HEK293 (cell line): ENCODE results near the gene MRGPRX2.

Experiments used
- CTCF ChIA-PET: fragments of 350-600 bp; formaldehyde crosslinking; extraction: SDS; loops from one replicate; lab custom pipeline; 2021; ENCODE audit warnings: antibody characterized with exemption; lab: Yijun Ruan, JAX
- POLR2A ChIA-PET: fragments of 300-600 bp; formaldehyde crosslinking; extraction: SDS; loops from one replicate; lab custom pipeline; 2020; ENCODE audit warnings: antibody characterized with exemption, inconsistent platforms; lab: Yijun Ruan, JAX
- H3K27ac ChIP-seq: fragments of 200-500 bp; sonication (Bioruptor generic); 2 replicates; pipeline ENCODE4 v1.5.1; 2014; ENCODE audit warnings: low read depth, low read length, control low read depth, inconsistent platforms; ENCODE audit errors: extremely low read depth
- H3K36me3 ChIP-seq, 2 experiments: fragments of 200-500 bp in 1 of 2; sonication (Bioruptor generic) in 1 of 2; 1 replicate in 1 of 2; 2 replicates in 1 of 2; pipeline ENCODE4 v1.5.1; 2014 to 2017; ENCODE audit warnings: inconsistent platforms in 2 of 2, low read length in 2 of 2; ENCODE audit not compliant: control insufficient read depth in 2 of 2, insufficient read depth in 1 of 2
- H3K4me1 ChIP-seq: fragments of 200-500 bp; sonication (Bioruptor generic); 2 replicates; pipeline ENCODE4 v1.5.1; 2014; ENCODE audit warnings: mild to moderate bottlenecking, low read length, inconsistent platforms; ENCODE audit not compliant: control insufficient read depth, insufficient read depth
- H3K4me3 ChIP-seq: 2 replicates; pipeline ENCODE4 v1.5.1; 2011; ENCODE audit warnings: low read depth, mild to moderate bottlenecking, control low read depth, low read length, moderate library complexity
- H3K9me3 ChIP-seq: fragments of 200-500 bp; sonication (Bioruptor generic); 2 replicates; pipeline ENCODE4 v1.5.1; 2014; ENCODE audit warnings: low read depth, low read length, inconsistent platforms; ENCODE audit not compliant: control insufficient read depth, insufficient read depth
- GFI1B ChIP-seq: fragments of 450-650 bp; formaldehyde crosslinking; IDR thresholded peaks from 2 replicates; pipeline ENCODE4 v1.5.1; 2016; ENCODE audit warnings: missing biosample characterization, missing genetic modification characterization
- GLIS1 ChIP-seq: fragments of 450-650 bp; formaldehyde crosslinking; IDR thresholded peaks from 2 replicates; pipeline ENCODE4 v1.5.1; 2016; ENCODE audit warnings: missing biosample characterization, missing genetic modification characterization
- HOXA7 ChIP-seq: sonication (generic); formaldehyde crosslinking; IDR thresholded peaks from 2 replicates; pipeline ENCODE4 v1.8.1; 2022; ENCODE audit warnings: missing genetic modification reagents, borderline replicate concordance
- MEIS1 ChIP-seq: sonication (generic); formaldehyde crosslinking; IDR thresholded peaks from 2 replicates; pipeline ENCODE4 v1.8.1; 2022; ENCODE audit warnings: missing genetic modification reagents, mild to moderate bottlenecking, borderline replicate concordance
- SP3 ChIP-seq: fragments of 450-650 bp; formaldehyde crosslinking; IDR thresholded peaks from 2 replicates; pipeline ENCODE4 v1.5.1; 2016; ENCODE audit warnings: missing biosample characterization, missing genetic modification characterization
- ZNF121 ChIP-seq: fragments of 450-650 bp; formaldehyde crosslinking; IDR thresholded peaks from 2 replicates; pipeline ENCODE4 v1.5.1; 2016; ENCODE audit warnings: missing biosample characterization, missing genetic modification characterization
- ZNF138 ChIP-seq: fragments of 450-650 bp; formaldehyde crosslinking; IDR thresholded peaks from 2 replicates; pipeline ENCODE4 v1.5.1; 2016; ENCODE audit warnings: missing biosample characterization, missing genetic modification characterization, borderline replicate concordance
- ZNF146 ChIP-seq: fragments of 450-650 bp; formaldehyde crosslinking; IDR thresholded peaks from 2 replicates; pipeline ENCODE4 v1.5.1; 2016; ENCODE audit warnings: missing biosample characterization, missing genetic modification characterization
- ZNF16 ChIP-seq: fragments of 450-650 bp; formaldehyde crosslinking; IDR thresholded peaks from 2 replicates; pipeline ENCODE4 v1.5.1; 2016; ENCODE audit warnings: low read depth, missing biosample characterization, missing genetic modification characterization
- ZNF211 ChIP-seq: fragments of 450-650 bp; formaldehyde crosslinking; IDR thresholded peaks from 2 replicates; pipeline ENCODE4 v1.5.1; 2016; ENCODE audit warnings: low read depth, missing biosample characterization, missing genetic modification characterization
- ZNF248 ChIP-seq: fragments of 450-650 bp; formaldehyde crosslinking; IDR thresholded peaks from 2 replicates; pipeline ENCODE4 v1.5.1; 2017; ENCODE audit warnings: missing biosample characterization, missing genetic modification characterization
- ZNF426 ChIP-seq: fragments of 450-650 bp; formaldehyde crosslinking; IDR thresholded peaks from 2 replicates; pipeline ENCODE4 v1.5.1; 2017; ENCODE audit warnings: missing biosample characterization, missing genetic modification characterization, mild to moderate bottlenecking, inconsistent platforms, moderate library complexity
- ZNF433 ChIP-seq: fragments of 450-650 bp; formaldehyde crosslinking; IDR thresholded peaks from 2 replicates; pipeline ENCODE4 v1.5.1; 2016; ENCODE audit warnings: missing biosample characterization, missing genetic modification characterization, low read depth
- ZNF48 ChIP-seq: fragments of 450-650 bp; formaldehyde crosslinking; IDR thresholded peaks from 2 replicates; pipeline ENCODE4 v1.5.1; 2016; ENCODE audit warnings: missing biosample characterization, missing genetic modification characterization
- ZNF560 ChIP-seq: fragments of 450-650 bp; formaldehyde crosslinking; IDR thresholded peaks from 2 replicates; pipeline ENCODE4 v1.5.1; 2017; ENCODE audit warnings: missing biosample characterization, missing genetic modification characterization, borderline replicate concordance
- ZNF626 ChIP-seq: fragments of 450-650 bp; sonication (Bioruptor Pico); formaldehyde crosslinking; IDR thresholded peaks from 2 replicates; pipeline ENCODE4 v1.5.1; 2018; ENCODE audit warnings: missing biosample characterization, missing genetic modification characterization, inconsistent platforms
- ZNF629 ChIP-seq: fragments of 450-650 bp; formaldehyde crosslinking; IDR thresholded peaks from 2 replicates; pipeline ENCODE4 v1.5.1; 2017; ENCODE audit warnings: missing biosample characterization, missing genetic modification characterization
- ZNF654 ChIP-seq: fragments of 450-650 bp; formaldehyde crosslinking; IDR thresholded peaks from 2 replicates; pipeline ENCODE4 v1.5.1; 2016; ENCODE audit warnings: low read depth, missing biosample characterization, missing genetic modification characterization
- ZNF660 ChIP-seq: fragments of 450-650 bp; IDR thresholded peaks from 2 replicates; pipeline ENCODE4 v1.5.1; 2018; ENCODE audit warnings: missing biosample characterization, mild to moderate bottlenecking, missing genetic modification characterization
- ZNF670 ChIP-seq: fragments of 450-650 bp; formaldehyde crosslinking; IDR thresholded peaks from 2 replicates; pipeline ENCODE4 v1.5.1; 2016; ENCODE audit warnings: missing biosample characterization, missing genetic modification characterization, low read depth
- ZNF747 ChIP-seq: fragments of 450-650 bp; formaldehyde crosslinking; IDR thresholded peaks from 2 replicates; pipeline ENCODE4 v1.5.1; 2016; ENCODE audit warnings: missing biosample characterization, missing genetic modification characterization
- ZNF776 ChIP-seq: fragments of 450-650 bp; formaldehyde crosslinking; IDR thresholded peaks from 2 replicates; pipeline ENCODE4 v1.5.0; 2017; ENCODE audit warnings: missing biosample characterization, missing genetic modification characterization, borderline replicate concordance
- ZNF785 ChIP-seq: fragments of 450-650 bp; formaldehyde crosslinking; IDR thresholded peaks from 2 replicates; pipeline ENCODE4 v1.5.1; 2016; ENCODE audit warnings: missing biosample characterization, missing genetic modification characterization
- TF ChIP-seq, protein P1 (sequence below): fragments of 450-650 bp; formaldehyde crosslinking; IDR thresholded peaks from 2 replicates; pipeline ENCODE4 v1.5.1; 2017; ENCODE audit warnings: missing biosample characterization, missing genetic modification characterization
- TF ChIP-seq, protein P2 (sequence below): fragments of 450-650 bp; formaldehyde crosslinking; conservative IDR thresholded peaks from 2 replicates; pipeline ENCODE4 v1.5.1; 2016; ENCODE audit warnings: low read depth, missing biosample characterization, missing genetic modification characterization
- TF ChIP-seq, protein P3 (sequence below): fragments of 450-650 bp; formaldehyde crosslinking; IDR thresholded peaks from 2 replicates; pipeline ENCODE4 v1.5.1; 2016; ENCODE audit warnings: missing biosample characterization, missing genetic modification characterization, borderline replicate concordance

The MRGPRX2 gene

DNA sequence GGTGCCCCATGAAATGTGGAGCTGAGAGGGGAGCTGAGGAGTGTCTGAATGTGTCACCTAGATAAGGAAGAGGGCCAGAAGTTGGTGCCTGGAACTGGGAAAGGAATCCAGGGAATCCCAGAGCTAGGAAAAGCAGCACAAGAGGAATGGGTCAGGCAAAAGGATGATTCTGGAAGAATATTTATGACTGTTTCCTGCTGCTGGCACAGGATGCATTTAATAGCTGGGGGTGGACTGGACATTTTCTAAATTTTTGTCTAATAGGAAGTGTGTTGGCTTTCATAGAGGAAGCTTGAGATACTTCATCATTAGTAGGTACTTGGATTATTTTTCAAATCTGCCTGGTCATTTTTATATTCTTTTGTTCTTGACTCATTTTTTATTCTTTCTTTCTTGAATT lies 17.4 kb upstream of the MRGPRX2 start:
- POLR2A ChIA-PET = no interaction called here
- CTCF ChIA-PET = interaction anchor here (0.5 to 12.2 kb wide), 23 partner anchors 8 to 1276 kb away, joined by 3 to 166 read pairs (median 4); no protein-coding TSS in a partner anchor

DNA sequence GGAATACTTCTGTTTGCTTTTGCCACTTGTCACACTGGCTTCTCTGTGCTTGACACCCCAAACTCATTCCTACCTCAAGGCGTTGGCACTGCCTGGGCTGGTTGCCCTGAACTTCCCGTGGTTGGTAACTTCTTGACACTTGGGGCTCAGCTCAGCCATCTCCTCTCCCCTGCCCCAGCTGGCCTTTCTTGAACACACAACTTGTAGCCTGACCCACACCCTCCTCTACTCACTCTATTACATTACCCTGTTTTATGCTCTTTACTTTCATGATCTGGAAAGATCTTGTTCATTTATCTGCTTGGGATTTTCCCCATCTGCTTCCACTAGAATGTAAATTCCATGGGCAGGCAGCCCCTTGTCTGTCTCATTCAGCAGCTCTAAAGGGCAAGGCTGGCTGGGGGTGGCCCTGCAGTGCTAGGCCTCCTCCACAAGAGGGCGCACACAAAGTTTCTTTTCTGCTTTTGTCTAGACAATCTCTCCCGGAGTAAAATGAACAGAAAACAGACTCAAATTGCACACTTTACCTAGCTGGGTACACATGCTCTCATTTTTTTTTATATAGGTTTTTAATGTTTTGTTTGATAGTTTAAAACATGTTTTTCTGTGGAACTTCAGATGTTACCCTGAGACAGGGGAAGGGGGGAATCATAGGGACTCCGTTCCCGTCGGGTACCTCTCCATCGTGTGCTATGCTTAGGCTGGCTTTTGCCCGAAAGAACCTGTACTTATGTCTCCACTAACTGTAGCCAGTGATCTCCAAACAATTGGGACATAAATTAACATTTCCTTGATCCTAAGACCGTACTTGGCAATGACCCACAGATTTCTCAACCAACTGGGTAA lies 16.4 kb upstream of the MRGPRX2 start:
- H3K4me3 ChIP-seq = no peak overlapping the region
- H3K9me3 ChIP-seq = no peaks in the 10 kb centered on the region
- ChIA-PET POLR2A (interaction anchor here (1.4 kb wide), 1 partner anchor 164 kb away, joined by 4 read pairs; no protein-coding TSS in a partner anchor), CTCF (interaction anchor here (0.6 to 12.2 kb wide), 54 partner anchors 8 to 1277 kb away, joined by 3 to 166 read pairs (median 4); partner anchors contain the start of gene MRGPRX2)
- no peak overlapping the region for H3K27ac ChIP-seq
- no peak for TF ChIP-seq ZNF776 (tag by site-specific recombination)
- TF ChIP-seq ZNF660 (tag by site-specific recombination) = 0 out of 2 replicates have a peak, but pooled peaks have one; percentile 27
- TF ChIP-seq ZNF654 (tag by site-specific recombination) = peak; percentile 46
- H3K36me3 ChIP-seq = no peaks in the 10 kb centered on the region
- no peaks in the 10 kb centered on the region for H3K4me1 ChIP-seq

More for the DNA sequence above, 17.4 kb upstream of the MRGPRX2 start:
- H3K27ac ChIP-seq = no peak overlapping the region
- H3K4me1 ChIP-seq = no peaks in the 10 kb centered on the region
- H3K9me3 ChIP-seq = no peaks in the 10 kb centered on the region
- no peaks in the 10 kb centered on the region for H3K36me3 ChIP-seq
- TF ChIP-seq, protein P1, sequence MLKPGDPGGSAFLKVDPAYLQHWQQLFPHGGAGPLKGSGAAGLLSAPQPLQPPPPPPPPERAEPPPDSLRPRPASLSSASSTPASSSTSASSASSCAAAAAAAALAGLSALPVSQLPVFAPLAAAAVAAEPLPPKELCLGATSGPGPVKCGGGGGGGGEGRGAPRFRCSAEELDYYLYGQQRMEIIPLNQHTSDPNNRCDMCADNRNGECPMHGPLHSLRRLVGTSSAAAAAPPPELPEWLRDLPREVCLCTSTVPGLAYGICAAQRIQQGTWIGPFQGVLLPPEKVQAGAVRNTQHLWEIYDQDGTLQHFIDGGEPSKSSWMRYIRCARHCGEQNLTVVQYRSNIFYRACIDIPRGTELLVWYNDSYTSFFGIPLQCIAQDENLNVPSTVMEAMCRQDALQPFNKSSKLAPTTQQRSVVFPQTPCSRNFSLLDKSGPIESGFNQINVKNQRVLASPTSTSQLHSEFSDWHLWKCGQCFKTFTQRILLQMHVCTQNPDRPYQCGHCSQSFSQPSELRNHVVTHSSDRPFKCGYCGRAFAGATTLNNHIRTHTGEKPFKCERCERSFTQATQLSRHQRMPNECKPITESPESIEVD (tag by site-specific recombination) = no peak
- no peak for TF ChIP-seq HOXA7 (CRISPR knock-in tag)
- TF ChIP-seq GLIS1 = no peak
- TF ChIP-seq ZNF747 (tag by site-specific recombination) = no peak
- TF ChIP-seq ZNF121 (tag by site-specific recombination) = no peak
- no peak for TF ChIP-seq ZNF629
- no peak for TF ChIP-seq ZNF48 (tag by site-specific recombination)
- no peak for TF ChIP-seq ZNF211 (tag by site-specific recombination)
- TF ChIP-seq ZNF138 = no peak
- TF ChIP-seq ZNF670 = no peak
- TF ChIP-seq ZNF560 (tag by site-specific recombination) = no peak
- no peak for TF ChIP-seq ZNF785 (tag by site-specific recombination)
- no peak for TF ChIP-seq ZNF433
- no peak for TF ChIP-seq ZNF146 (tag by site-specific recombination)
- no peak for TF ChIP-seq MEIS1 (CRISPR knock-in tag)
- no peak for TF ChIP-seq ZNF16
- TF ChIP-seq ZNF248 (tag by site-specific recombination) = no peak
- H3K4me3 ChIP-seq = no peak overlapping the region

DNA sequence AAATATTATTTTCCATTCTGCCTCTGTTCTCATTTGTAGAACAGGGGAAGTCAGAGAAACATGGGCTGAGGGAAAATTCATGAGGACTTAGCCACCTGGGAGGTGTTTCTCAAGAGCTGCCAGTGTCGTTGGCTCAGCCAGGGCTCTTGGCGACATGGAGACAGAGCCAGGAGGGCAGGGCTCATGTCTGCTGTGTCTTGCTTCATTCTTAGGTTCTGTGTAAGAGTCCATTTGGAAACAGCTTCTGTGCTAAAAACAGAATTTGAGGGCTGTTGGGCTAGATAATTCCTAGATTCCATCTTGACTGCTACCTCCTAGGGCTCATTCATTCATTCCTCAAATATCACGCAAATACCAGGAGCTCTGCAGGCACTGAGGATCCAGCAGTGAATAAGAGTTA lies 15.1 kb upstream of the MRGPRX2 start:
- POLR2A ChIA-PET = interaction anchor here (1.4 kb wide), 1 partner anchor 166 kb away, joined by 4 read pairs; no protein-coding TSS in a partner anchor
- no peaks in the 10 kb centered on the region for H3K4me1 ChIP-seq
- H3K4me3 ChIP-seq = no peak overlapping the region
- no peak overlapping the region for H3K27ac ChIP-seq
- no peaks in the 10 kb centered on the region for H3K9me3 ChIP-seq
- no peaks in the 10 kb centered on the region for H3K36me3 ChIP-seq
- CTCF ChIA-PET = interaction anchor here (0.5 to 12.2 kb wide), 17 partner anchors 7 to 1052 kb away, joined by 3 to 166 read pairs (median 4); no protein-coding TSS in a partner anchor
- TF ChIP-seq ZNF426 (tag by site-specific recombination) = no peak
- TF ChIP-seq, protein P2, sequence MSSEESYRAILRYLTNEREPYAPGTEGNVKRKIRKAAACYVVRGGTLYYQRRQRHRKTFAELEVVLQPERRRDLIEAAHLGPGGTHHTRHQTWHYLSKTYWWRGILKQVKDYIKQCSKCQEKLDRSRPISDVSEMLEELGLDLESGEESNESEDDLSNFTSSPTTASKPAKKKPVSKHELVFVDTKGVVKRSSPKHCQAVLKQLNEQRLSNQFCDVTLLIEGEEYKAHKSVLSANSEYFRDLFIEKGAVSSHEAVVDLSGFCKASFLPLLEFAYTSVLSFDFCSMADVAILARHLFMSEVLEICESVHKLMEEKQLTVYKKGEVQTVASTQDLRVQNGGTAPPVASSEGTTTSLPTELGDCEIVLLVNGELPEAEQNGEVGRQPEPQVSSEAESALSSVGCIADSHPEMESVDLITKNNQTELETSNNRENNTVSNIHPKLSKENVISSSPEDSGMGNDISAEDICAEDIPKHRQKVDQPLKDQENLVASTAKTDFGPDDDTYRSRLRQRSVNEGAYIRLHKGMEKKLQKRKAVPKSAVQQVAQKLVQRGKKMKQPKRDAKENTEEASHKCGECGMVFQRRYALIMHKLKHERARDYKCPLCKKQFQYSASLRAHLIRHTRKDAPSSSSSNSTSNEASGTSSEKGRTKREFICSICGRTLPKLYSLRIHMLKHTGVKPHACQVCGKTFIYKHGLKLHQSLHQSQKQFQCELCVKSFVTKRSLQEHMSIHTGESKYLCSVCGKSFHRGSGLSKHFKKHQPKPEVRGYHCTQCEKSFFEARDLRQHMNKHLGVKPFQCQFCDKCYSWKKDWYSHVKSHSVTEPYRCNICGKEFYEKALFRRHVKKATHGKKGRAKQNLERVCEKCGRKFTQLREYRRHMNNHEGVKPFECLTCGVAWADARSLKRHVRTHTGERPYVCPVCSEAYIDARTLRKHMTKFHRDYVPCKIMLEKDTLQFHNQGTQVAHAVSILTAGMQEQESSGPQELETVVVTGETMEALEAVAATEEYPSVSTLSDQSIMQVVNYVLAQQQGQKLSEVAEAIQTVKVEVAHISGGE = no peak
- no peak for TF ChIP-seq ZNF626 (tag by site-specific recombination)
- TF ChIP-seq SP3 = no peak
- no peak for TF ChIP-seq ZNF560 (tag by site-specific recombination)
- no peak for TF ChIP-seq GFI1B (tag by site-specific recombination)
- TF ChIP-seq, protein P3, sequence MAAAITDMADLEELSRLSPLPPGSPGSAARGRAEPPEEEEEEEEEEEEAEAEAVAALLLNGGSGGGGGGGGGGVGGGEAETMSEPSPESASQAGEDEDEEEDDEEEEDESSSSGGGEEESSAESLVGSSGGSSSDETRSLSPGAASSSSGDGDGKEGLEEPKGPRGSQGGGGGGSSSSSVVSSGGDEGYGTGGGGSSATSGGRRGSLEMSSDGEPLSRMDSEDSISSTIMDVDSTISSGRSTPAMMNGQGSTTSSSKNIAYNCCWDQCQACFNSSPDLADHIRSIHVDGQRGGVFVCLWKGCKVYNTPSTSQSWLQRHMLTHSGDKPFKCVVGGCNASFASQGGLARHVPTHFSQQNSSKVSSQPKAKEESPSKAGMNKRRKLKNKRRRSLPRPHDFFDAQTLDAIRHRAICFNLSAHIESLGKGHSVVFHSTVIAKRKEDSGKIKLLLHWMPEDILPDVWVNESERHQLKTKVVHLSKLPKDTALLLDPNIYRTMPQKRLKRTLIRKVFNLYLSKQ (tag by site-specific recombination) = no peak
